Stimulated activated CD4-positive, alpha-beta T cell treated with anti-CD3 and anti-CD28 coated beads, Interleukin-1b, Interleukin-23, amount 100 ng/mL, for 4 hours (primary cell): ENCODE results near the gene ZKSCAN3.
"Not testable (repeated sequence)": the region's sequence is repeated elsewhere in the genome, so short reads cannot be mapped to it uniquely, and the experiment has no call there.

Experiments used
- DNase-seq, 2 donors: peaks; one replicate each; pipeline ENCODE4 v3.0.0-alpha.2; 2020; ENCODE audit warnings: low read depth in 2 of 2

ZKSCAN3 gene

DNA sequence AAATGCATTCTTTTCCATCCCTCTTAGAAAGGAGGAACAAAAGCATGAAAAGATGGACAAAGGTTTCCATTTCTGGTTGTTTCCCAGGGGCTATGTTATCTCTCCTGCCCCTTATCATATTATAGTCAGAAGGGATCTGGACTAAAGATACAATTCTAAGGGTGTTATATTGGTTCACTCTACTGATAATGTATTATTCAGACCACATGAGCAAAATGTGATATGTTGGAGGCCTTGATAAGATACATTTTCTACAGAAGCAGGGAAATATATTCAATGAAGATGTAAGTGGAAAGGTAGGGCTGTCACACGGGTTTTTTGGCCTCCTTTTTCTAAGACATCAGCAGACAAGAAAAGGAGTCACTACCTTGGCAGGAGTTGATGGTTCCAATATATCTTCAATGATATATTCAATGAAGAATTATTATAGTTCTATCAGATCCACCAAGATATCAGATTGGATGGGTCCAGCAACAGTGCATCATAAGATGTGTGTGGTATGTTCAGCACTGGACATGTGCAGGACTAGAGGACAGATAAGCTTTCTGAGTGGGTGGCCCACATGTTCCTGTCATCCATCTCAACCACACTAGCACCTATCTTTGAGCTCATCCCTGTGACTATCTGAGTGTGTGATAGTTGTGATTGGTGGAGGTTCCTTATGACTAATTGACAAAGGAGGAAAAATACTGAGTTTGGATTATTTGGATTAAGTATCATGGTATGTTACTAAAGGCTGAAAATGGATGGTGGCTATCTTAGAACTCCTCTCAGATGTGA lies 5.7 kb upstream of the ZKSCAN3 start:
- DNase-seq, result no peak

DNA sequence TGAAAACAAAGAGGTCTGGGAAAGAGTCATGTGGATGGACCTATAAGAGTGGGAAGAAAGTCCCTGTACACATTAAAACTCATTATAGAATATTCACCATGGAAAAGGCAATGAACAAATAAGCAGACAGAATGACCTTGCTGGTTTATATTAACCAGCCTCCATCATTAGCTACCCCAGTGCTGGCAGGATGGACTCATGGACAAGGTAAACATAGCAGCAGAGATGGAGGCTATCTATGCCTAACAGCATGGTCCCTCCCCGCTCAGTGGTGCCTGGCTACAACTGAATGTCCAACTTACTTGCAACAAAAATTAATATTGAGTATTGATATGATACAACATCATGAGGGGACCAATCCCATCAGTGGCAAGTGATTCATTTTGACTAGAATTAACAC lies 4.5 kb upstream of the ZKSCAN3 start:
- DNase-seq, result no peak

DNA sequence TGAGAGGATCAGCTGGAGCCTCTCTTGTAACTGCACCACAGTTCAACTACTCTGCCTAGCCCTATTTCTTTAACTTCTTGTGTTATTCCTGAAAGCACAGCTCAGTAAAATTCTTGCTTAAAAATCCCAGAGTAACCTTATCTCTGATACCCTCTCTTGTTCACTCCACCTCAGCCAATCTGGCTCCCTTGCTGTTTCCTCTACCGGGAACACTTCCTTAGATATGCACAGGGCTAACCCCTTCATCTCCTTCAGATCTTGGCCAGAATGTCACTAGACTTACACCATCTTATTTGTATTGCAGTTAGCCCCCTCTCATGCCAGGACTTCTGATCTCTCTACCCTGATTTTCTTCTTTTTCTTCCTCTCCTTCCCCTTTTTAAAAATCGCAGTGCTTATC lies 2.6 kb upstream of the ZKSCAN3 start:
- no peak for DNase-seq

DNA sequence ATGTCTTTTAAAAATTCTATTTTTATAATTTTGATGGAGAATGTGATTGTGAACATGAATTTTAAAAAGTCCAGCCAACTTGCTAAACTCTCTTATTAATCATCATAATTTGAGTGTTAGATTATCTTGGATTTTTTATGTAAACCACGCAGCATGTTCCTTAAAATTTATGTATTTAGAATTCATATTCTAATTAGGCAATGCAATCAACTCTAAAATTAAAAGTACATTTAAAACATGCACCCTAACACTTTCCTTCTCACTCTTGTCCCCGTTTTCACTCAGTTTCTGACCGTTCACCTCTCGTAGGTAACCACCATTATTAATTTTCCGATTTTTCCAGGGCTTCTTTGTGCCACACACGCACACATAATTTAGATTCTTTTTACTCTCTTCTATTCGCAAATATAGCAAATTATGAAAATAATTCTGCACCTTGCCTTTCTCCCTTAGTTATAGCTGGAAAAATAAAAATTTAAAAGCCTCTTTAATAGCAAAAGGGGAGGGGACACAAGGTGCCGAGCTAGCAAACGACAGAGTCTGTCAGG lies 329 bp upstream of the ZKSCAN3 start:
- no peak for DNase-seq

DNA sequence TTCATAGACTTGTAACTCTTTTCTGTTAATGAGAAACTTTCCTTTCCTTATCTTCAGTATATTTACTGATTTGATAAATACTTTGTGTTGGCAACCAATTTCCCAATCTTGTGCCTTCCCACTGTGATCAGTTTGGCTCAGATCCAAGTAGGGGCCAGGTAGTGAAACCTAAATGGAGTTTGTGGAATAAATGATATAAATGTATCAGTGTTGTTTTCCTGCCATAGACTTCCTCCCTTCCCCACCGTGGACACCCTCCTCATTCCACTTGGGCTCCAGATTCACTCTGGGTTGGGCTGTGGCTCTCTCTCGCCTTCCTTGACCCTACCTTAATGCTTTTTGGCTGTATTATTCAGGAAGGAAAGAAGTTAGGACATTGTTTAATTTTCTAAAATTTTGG lies 1.3 kb downstream of the ZKSCAN3 start:
- DNase-seq, result no peak

DNA sequence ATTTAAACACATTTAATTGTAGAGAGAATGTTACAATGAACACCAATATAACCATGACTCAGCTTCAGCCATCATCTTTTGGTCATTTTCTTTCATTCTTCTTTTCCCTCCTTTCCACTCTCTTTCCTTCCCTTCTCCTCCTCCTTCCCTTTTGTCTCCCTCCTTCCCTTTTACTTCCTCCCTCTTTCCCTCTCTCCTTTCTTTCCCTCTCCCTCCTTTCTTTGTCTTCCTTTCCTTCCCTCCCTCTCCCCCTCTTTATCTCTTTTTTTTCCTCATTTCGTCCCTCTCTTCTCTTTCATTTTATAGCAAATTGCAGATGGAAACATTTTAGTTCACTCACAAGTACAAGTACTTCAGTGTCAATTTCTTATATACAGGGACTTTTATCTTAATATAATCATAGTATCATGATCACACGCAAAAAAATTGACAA lies 1.8 kb downstream of the ZKSCAN3 start:
- no peak for DNase-seq

DNA sequence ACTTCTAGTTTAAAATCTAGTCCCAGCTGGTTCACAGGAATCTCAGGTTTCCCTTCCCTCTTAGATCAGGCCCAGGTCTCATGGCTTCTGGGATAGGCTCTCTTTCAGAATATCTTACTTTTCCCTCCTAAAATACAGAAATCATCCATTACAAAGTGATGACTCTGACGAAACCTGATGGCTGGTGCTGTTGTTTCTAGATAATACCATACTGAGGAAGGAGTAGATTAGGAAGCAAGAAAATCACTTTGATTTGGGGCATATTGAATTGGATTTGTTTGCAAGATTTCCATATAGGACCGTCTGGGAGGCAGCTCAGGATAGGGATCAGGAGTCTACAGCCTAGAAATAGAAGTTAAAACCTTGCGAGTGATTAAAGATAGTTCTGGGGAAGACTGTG lies 3.6 kb downstream of the ZKSCAN3 start:
- DNase-seq, result no peak

DNA sequence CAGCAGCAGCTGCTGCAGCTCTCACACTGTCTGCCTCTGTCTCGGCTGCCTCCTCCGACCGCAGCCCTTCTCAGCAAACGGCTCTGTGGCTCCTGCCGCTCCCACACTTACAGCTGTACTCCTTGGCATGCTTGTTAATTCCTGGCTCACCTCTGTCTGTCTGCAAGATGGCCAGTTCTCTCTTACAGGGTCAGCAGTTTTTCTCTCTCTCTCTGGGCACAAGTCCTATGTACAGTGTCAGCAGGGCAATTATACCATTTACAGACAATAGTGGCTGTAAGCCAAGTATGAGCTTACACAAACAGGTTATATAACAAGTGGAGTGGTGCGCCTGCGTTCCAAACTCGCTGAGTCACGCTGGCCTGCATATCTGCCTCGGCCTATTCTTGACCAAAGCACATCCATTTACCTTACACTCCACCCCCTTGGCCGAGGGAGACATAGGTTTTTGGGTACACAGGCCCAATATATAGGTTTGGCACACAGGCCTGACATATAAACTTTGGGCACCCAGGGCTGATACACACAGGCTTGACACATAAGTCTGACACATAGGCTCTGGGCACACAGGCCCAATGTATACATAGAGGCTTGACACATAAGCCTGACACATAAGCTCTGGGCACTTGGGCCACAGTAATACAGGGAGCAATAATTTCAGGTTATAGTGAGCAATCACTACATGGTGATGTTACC lies 4.4 kb downstream of the ZKSCAN3 start:
- no peak for DNase-seq

DNA sequence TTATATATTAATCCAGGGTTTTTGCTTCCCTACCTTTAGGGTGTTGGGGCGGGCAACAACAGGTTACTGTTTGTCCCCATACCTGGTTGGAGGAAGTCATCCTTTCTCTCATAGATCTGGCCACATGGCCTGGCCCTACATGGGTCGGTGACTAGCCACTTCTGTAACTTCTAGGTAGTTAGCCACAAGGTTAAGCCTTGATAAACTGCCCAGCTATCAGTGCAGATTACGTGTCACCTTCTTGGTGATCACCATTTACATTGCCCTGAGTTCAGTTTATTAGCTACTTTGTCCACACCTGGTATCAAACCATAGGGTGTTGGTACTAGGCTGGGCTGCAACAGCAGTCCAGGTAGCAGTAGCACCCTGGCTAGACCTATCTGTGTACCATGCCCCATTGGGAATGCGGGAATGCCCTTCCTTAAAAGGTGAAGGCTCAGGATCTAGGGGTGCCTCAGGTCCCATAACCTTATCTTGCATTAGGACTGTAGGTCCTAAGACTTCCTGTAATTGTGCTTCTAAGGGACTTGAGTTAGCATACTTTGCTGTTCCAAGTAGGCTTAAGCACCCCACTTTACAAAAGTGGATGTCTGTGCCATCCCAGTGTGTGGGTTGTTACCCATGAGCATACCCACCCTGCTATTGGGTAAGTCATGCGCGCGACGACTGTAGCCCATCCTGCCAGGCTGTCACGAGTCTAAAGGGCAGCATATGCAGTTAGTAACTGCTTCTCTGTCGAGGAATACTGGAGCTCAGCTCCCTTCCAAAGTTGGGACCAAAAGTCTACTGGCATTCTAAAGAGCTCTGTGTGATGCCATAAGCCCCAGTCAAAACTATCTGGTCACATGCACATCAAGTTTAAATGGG lies 5.2 kb downstream of the ZKSCAN3 start:
- DNase-seq, result no peak

DNA sequence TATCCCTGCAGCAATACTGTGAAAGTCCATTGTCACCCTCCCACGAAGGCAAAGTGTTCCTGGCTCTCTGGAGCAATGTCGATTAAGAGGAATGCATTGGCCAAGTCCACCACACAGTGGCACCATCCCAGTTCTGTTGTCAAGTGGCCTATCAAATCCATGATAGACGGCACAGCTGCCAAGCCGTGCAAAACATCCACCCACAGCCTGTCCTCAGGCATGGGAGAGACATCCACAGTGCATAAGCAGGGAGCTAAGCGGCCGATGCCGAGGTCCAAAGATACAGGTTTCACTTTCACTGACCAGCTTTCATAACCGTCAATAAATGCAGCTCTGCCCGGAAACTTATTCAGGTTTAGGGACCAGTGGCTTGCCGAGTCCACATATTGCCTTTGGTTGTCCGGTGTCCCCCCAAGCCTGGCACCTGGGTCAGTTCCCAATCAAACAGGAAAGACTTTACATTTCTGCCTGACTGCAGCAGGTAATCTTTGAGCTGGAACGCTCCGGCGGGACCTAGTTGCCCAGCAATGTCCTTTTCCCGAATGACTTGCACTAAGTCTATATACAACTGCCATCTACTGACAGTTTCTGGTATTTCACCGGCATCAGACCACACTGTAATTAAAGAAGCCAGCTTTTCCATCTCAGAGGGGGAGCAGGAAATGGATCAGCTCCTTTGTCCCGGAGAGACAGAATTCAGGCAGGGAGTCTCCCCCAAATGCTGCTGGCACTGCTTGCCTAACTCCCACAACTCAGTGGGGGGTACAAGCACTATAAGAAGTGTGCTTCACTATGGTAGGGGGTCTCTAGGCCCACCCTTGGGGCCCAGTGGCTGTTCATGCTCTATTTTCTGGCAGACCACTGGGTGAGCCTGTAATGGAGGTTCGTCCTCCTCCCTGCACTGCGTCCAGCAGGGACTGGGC lies 6.3 kb downstream of the ZKSCAN3 start:
- DNase-seq, result peak; percentile 26 to 63

DNA sequence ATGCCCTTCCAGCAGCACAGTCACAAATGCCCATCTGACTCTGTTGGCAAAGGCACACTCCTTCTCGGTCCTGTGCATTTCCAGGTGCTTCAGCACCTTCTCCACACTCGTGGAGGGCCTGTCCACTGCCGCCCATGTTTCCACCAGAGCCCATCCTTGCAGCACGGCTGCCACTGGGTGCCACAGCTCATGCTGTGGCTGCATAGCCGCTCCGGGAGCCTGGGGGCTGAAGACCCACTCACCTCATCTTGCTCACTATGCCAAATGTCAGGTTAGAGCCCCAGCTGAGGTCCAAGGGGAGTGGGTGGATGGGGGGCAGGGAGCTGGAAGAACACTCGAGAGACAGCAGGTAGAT lies 6.9 kb downstream of the ZKSCAN3 start:
- no peak for DNase-seq

DNA sequence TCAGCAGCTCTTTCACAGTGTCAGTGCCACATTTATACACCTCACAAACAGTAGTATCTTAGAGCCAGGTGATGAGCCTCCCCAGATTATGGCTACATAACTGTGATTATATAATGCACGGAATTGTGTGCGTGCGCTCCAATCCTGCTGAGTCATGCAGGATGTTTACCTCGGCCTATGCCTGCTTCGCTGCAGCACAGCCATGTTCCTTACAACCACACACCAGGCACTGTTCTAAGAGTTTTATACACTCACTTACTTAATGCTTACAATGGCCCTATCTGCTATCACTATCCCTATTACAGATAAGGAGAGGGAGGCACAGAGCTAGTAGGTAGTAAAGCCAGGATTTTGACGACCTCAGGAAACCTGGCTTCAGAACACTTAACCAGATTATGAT lies 7.3 kb downstream of the ZKSCAN3 start:
- DNase-seq, result no peak

DNA sequence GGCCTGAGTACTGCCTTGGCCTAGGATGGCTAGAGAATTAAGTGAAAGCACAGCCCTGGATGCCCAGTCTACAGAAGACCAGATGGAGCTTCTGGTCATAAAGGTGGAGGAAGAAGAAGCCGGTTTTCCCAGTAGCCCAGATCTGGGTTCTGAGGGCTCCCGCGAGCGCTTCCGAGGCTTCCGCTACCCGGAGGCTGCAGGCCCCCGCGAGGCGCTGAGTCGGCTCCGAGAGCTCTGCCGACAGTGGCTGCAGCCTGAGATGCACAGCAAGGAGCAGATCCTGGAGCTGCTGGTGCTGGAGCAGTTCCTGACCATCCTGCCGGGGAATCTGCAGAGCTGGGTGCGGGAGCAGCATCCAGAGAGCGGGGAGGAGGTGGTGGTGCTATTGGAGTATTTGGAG lies 9.8 kb downstream of the ZKSCAN3 start:
- not testable (repeated sequence) for DNase-seq

DNA sequence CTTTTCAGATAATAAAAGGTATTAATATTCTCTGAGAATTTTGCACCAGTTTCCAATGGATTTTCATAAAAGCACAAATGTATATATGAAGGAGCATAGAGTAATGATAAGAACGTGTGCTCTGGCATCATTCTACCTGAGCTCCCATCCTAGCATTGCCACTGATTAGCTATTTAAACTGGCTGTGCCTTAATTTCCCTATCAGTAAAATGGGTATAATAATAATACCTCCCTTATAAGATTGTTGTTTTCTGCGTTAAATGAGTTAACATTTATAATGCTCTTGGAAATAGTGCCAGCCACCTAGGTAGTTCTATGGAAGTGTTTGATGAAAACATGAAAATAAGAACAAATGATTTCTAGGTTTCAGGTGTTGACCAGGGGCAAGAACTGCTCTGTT lies 11.2 kb downstream of the ZKSCAN3 start:
- no peak for DNase-seq

DNA sequence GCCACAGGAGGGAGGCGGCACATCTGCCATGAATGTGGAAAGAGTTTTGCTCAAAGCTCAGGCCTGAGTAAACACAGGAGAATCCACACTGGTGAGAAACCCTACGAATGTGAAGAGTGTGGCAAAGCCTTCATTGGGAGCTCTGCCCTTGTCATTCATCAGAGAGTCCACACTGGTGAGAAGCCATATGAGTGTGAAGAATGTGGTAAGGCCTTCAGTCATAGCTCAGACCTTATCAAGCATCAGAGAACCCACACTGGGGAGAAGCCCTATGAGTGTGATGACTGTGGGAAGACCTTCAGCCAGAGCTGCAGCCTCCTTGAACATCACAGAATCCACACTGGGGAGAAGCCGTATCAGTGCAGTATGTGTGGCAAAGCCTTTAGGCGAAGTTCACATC lies 15.8 kb downstream of the ZKSCAN3 start:
- DNase-seq, result not testable (repeated sequence)

DNA sequence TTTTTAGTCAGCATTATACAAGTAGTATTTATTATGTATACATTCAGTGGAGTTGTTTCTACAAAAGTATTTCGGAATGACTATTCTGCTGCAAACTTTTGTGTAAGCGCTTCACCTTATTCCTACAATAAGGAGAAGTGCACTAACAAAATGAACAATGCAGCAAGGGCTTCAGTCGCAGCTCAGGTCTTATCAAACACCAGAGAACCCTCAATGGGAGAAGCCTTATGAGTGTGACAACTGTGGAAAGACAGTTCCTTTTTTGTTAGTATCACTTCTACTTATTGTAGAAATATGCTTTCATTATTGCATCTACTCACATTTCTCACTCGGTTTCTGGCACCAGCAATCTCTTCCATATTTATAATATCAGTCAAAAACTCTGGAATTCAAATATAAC lies 18.8 kb downstream of the ZKSCAN3 start:
- no peak for DNase-seq

DNA sequence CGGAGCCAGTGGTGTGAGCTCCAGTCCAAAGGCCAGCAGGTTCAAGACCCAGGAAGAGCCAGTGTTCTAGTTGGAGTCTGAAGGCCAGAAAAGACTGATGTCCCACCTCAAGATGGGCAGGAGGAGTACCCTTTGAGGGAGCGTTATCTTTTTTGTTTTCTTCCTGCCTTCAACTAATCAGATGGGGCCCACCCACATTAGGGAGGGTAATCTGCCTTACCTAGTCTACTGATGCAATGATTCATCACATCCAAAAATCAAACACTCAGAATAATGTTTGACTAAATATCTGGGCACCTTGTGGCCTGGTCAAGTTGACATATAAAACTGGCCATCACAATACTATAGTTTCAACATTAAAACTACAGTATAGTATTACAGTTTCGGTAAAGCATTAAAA lies 19.7 kb downstream of the ZKSCAN3 start:
- DNase-seq, result no peak

DNA sequence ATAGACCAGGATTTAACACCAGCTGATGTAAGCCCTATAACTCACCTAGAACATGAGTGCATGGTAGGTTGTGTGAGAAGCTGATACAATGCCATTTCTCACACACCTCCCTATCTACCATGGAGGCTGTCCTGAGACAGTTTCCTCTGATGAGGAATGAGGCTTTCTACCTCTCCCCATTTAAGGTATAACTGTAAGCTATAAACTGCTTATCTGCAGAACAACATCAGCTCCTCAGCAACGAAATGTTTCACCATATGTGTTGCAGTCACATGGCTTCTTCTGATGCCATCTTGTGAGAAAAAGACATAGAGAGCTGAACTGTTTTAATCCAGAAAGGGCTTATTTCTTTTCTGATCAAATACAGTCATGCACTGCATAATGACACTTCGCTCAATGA lies 20.7 kb downstream of the ZKSCAN3 start:
- no peak for DNase-seq

DNA sequence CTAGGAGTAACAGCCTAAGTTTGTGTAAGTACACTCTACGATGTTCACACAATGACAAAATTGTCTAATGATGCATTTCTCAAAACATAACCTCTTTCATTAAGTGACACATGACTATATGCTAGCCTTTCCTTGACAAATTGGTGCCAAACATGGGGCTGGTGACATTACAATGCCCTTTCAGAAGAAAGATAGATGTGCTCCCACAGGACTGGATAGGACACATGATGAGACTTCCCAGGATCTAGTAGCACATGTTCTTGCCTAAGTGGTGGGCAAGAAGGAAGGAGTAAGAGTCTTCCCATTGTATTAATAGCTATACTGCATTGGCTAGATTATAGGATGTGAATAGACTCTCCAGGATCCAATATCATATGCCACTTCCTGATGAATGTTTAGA lies 21.5 kb downstream of the ZKSCAN3 start:
- DNase-seq, result no peak

DNA sequence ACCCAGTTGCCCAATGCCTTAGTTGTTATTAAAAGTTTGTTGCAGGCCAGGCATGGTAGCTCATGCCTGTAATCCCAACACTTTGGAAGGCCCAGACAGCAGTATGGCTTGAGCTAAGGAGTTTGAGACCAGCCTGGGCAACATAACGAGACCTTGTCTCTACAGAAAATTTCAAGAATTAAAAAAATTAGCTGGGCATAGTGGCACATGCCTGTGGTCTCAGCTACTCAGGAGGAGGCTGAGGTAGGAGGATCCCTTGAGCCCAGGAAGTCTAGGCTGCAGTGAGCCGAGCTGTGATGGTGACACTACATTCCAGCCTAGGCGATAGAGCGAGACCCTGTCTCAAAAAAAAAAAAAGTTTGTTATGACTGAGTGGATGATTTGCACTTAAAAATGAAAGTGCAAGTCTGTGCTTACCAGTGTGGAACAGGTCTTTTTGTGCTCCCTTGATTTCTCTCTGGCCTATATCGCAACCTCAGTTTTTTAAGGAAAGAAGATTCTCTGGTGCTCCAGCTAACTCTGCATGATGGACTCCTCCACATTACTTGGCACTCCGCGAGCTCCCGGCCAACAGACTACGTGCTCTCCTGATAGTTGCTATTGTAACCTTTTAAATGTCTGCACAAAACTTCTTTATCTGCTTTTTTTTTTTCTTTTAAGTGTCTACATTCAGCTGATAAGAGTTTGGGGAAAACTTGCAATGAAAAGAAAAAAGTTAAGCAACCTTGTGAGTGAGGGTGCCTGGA lies 22.1 kb downstream of the ZKSCAN3 start:
- no peak for DNase-seq

DNA sequence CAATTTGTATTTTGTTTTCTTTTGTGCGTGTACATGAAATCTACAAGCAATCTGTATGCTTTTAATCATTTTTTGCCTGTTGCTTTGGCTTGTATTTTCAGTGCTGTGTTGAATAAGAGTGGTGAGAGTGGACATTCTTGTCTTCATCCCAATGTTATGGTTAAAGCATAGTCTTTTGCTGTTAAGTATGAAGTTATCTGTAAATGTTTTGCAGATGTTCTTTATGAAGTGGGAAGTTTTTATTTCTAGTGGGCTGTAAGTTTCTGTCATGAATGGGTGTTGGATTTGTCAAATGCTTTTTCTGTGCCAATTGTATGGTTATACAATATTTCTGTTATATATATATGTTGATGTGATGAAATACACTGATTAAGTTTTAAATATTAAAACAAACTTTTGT lies 24.2 kb downstream of the ZKSCAN3 start:
- no peak for DNase-seq
